ENCODE measurements around the gene CLIC6.

CLIC6 gene

GRCh38 chr21:34703571-34703970 is 34.8 kb downstream of the CLIC6 start:
- H3K27ac ChIP-seq = no peak overlapping the region
- no peak for TF ChIP-seq ZFX (IDR thresholded peaks at IDR 0.05; ENCODE audit: borderline replicate concordance)
- TF ChIP-seq CTCF (IDR thresholded peaks at IDR 0.05) = no peak

GRCh38 chr21:34704119-34704518 is 35.3 kb downstream of the CLIC6 start:
- TF ChIP-seq ZFX (IDR thresholded peaks at IDR 0.05; ENCODE audit: borderline replicate concordance) = no peak
- no peak for TF ChIP-seq CTCF (IDR thresholded peaks at IDR 0.05)
- H3K27ac ChIP-seq = no peak overlapping the region

GRCh38 chr21:34705011-34705410 is 36.2 kb downstream of the CLIC6 start:
- TF ChIP-seq ZFX (IDR thresholded peaks at IDR 0.05; ENCODE audit: borderline replicate concordance) (no peak), CTCF (IDR thresholded peaks at IDR 0.05) (no peak)

GRCh38 chr21:34706337-34706736 is 37.5 kb downstream of the CLIC6 start:
- no peak overlapping the region for H3K27ac ChIP-seq
- no peak for TF ChIP-seq CTCF (IDR thresholded peaks at IDR 0.05)
- TF ChIP-seq ZFX (IDR thresholded peaks at IDR 0.05; ENCODE audit: borderline replicate concordance) = no peak

More at GRCh38 chr21:34705011-34705410, 36.2 kb downstream of the CLIC6 start:
- no peak overlapping the region for H3K27ac ChIP-seq

GRCh38 chr21:34707876-34708325 is 39.1 kb downstream of the CLIC6 start:
- H3K27ac ChIP-seq = no peak overlapping the region
- TF ChIP-seq ZFX (IDR thresholded peaks at IDR 0.05; ENCODE audit: borderline replicate concordance) = no peak
- no peak for TF ChIP-seq CTCF (IDR thresholded peaks at IDR 0.05)

GRCh38 chr21:34713621-34714020 is 44.8 kb downstream of the CLIC6 start:
- TF ChIP-seq ZFX (IDR thresholded peaks at IDR 0.05; ENCODE audit: borderline replicate concordance) = no peak
- no peak for TF ChIP-seq CTCF (IDR thresholded peaks at IDR 0.05)
- no peak overlapping the region for H3K27ac ChIP-seq

- no peak for TF ChIP-seq ZFX (IDR thresholded peaks at IDR 0.05; ENCODE audit: borderline replicate concordance)
- TF ChIP-seq CTCF (IDR thresholded peaks at IDR 0.05) = no peak
- no peak overlapping the region for H3K27ac ChIP-seq
These were observed 46.7 kb downstream of the CLIC6 start for GRCh38 chr21:34715518-34715917.
